Muscle of leg (tissue), 11 donors: ENCODE data around the gene DOHH. TPM values are rescaled to one million over a fixed set of nuclear protein-coding genes. Genes with fewer than 3 reads are reported as not detected.

Experiments
- DNase-seq: peaks from one replicate; pipeline ENCODE4 v3.0.0; 2013
- H3K27ac ChIP-seq: one replicate; pipeline ENCODE4 v1.5.1; 2013; ENCODE audit warnings: mild to moderate bottlenecking, low read length, control low read depth
- H3K27me3 ChIP-seq: one replicate; pipeline ENCODE4 v1.6.1; 2013; ENCODE audit warnings: low read length; ENCODE audit not compliant: control insufficient read depth, insufficient read depth
- H3K36me3 ChIP-seq: one replicate; pipeline ENCODE4 v1.6.1; 2013; ENCODE audit warnings: low read length; ENCODE audit not compliant: control insufficient read depth, insufficient read depth
- H3K4me1 ChIP-seq: one replicate; pipeline ENCODE4 v1.6.1; 2013; ENCODE audit warnings: low read length; ENCODE audit not compliant: control insufficient read depth, insufficient read depth
- H3K4me3 ChIP-seq: one replicate; pipeline ENCODE4 v1.5.1; 2013; ENCODE audit warnings: low read length, control low read depth
- H3K9me3 ChIP-seq: replicated peaks from 2 replicates; pipeline ENCODE4 v1.6.1; 2013; ENCODE audit warnings: low read depth, low read length; ENCODE audit not compliant: control insufficient read depth
- WGBS: methylation state at CpG from one replicate; pipeline ENCODE4 v1.1.5; 2013; ENCODE audit warnings: missing lambda C conversion rate; ENCODE audit not compliant: insufficient coverage; 5-methylcytosine and 5-hydroxymethylcytosine counted together
- polyA plus RNA-seq, 8 donors: library from polyadenylated mRNA; unstranded; fragments of 120-200 nt; gene quantifications; one replicate each; pipeline versions ENCODE4 v1.2.1 to v1.2.3, GENCODE V29; 2013; ENCODE audit warnings: inconsistent platforms in 1 of 8, low replicate concordance in 1 of 8; ENCODE audit not compliant: insufficient read length in 8 of 8, insufficient read depth in 1 of 8
- total RNA-seq: library from RNA; stranded (reverse); fragments of 120-200 nt; gene quantifications from one replicate; pipeline ENCODE4 v1.2.4, GENCODE V29; 2013

DOHH gene
- total and polyA plus RNA-seq, 9 donors: 6.4 to 10.6 (median 9.5) TPM

DNA sequence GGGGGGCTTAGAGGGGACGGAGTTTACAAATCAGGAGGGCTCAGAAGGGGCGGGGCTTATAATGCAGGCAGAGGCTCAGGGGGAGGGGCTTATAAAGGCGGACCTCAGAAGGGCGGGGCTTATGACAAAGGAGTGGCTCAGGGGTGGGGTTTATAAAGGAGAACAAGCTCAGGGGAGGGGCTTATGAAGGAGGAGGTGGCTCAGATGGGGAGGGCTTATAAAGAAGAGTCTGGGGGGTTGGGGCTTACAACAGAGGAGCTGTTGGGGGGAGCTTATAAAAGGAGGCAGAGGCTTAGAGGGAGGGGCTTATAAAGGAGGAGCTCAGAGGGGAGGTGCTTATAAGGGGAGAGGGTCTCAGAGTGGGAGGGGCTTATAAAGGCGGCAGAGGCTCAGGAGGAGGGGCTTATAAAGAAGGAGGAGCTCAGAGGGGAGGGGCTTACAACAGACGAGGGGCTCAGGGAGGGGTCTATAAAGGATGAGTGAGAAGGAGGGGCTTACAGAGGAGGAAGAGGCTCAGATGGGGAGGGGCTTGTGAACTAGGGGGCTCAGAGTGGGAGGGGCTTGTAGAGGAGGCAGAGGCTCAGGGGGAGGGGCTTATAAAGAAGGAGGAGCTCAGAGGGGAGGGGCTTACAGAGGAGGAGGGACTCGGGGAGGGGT lies 21.2 kb downstream of the DOHH start:
- H3K4me3 ChIP-seq: no peak overlapping the region
- H3K27ac ChIP-seq: no peak overlapping the region
- no peaks in the 10 kb centered on the region for H3K36me3 ChIP-seq
- H3K4me1 ChIP-seq: no peaks in the 10 kb centered on the region
- DNase-seq: no peak
- no peaks in the 10 kb centered on the region for H3K9me3 ChIP-seq
- H3K27me3 ChIP-seq: peaks cover 67% of the 10 kb centered on the region
- 28% methylated on average over 6 of the region's 7 CpGs for WGBS

GRCh38 chr19:3478409-3479176 lies 21.9 kb downstream of the DOHH start:
- Histone ChIP-seq H3K9me3 (no peaks in the 10 kb centered on the region), H3K27me3 (peaks cover 60% of the 10 kb centered on the region), H3K36me3 (no peaks in the 10 kb centered on the region), H3K4me1 (no peaks in the 10 kb centered on the region), H3K4me3 (no peak overlapping the region), H3K27ac (no peak overlapping the region)
- DNase-seq: no peak
- 39% methylated on average over 4 of the region's 27 CpGs for WGBS

- 80% methylated on average over 1 of the region's 2 CpGs for WGBS
- Histone ChIP-seq H3K27me3 (peaks cover 54% of the 10 kb centered on the region), H3K4me3 (no peak overlapping the region), H3K27ac (no peak overlapping the region), H3K4me1 (no peaks in the 10 kb centered on the region), H3K36me3 (no peaks in the 10 kb centered on the region), H3K9me3 (no peaks in the 10 kb centered on the region)
- DNase-seq: no peak
Measured at GRCh38 chr19:3477951-3478350, 22.5 kb downstream of the DOHH start.

- H3K9me3 ChIP-seq: no peaks in the 10 kb centered on the region
- H3K27me3 ChIP-seq: peaks cover 50% of the 10 kb centered on the region
- no peak overlapping the region for H3K4me3 ChIP-seq
- H3K27ac ChIP-seq: no peak overlapping the region
- DNase-seq: no peak
- H3K36me3 ChIP-seq: no peaks in the 10 kb centered on the region
- no peaks in the 10 kb centered on the region for H3K4me1 ChIP-seq
Measured at GRCh38 chr19:3477506-3477905, 23.0 kb downstream of the DOHH start.

DNA sequence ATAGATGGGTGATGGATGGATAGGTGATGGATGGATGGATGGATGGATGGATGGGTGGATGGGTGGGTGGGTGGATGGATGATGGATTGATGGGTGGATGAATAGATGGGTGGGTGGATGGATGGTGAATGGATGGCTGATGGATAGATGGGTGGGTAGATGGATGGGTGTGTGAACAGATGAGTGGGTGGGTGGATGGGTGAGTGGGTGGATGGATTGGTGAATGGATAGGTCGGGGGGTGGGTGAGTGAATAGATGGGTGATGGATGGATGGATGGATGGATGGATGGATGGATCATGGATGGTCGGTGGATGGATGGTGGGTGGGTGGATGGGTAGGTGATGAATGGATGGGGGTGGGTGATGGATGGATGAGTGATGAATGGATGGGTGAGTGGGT lies 23.6 kb downstream of the DOHH start:
- Histone ChIP-seq H3K4me3 (no peak overlapping the region), H3K27me3 (peaks cover 43% of the 10 kb centered on the region), H3K9me3 (no peaks in the 10 kb centered on the region), H3K27ac (no peak overlapping the region), H3K4me1 (peaks cover 2% of the 10 kb centered on the region), H3K36me3 (no peaks in the 10 kb centered on the region)
- no peak for DNase-seq
- 87% methylated on average over 2 of the region's 2 CpGs for WGBS

DNA sequence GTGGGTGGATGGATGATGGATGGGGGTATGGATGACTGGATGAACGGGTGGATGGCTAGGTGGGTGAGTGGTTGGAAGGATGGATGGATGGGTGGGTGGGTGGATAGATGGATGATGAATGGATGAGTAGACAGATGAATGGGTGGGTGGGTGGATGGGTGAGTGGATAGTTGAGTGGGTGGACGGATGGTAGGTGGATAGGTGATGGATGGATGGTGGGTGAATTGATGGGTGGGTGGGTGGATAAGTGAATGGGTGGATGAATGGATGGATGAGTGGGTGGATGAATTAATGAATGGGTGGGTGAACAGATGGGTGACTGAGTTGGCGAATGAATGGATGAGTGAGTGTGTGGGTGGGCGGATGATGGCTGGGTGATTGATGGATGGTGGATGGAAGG lies 25.0 kb downstream of the DOHH start:
- 85% methylated on average over 4 of the region's 4 CpGs for WGBS
- no peak overlapping the region for H3K27ac ChIP-seq
- DNase-seq: no peak
- peaks cover 2% of the 10 kb centered on the region for H3K4me1 ChIP-seq
- peaks cover 29% of the 10 kb centered on the region for H3K27me3 ChIP-seq
- no peaks in the 10 kb centered on the region for H3K36me3 ChIP-seq
- H3K9me3 ChIP-seq: no peaks in the 10 kb centered on the region
- H3K4me3 ChIP-seq: no peak overlapping the region

- Histone ChIP-seq H3K36me3 (no peaks in the 10 kb centered on the region), H3K4me1 (peaks cover 2% of the 10 kb centered on the region), H3K9me3 (no peaks in the 10 kb centered on the region), H3K4me3 (no peak overlapping the region), H3K27me3 (peaks cover 21% of the 10 kb centered on the region), H3K27ac (no peak overlapping the region)
- 86% methylated on average over 2 of the region's 2 CpGs for WGBS
- DNase-seq: no peak
Measured at GRCh38 chr19:3474614-3475013, 25.9 kb downstream of the DOHH start.

DNA sequence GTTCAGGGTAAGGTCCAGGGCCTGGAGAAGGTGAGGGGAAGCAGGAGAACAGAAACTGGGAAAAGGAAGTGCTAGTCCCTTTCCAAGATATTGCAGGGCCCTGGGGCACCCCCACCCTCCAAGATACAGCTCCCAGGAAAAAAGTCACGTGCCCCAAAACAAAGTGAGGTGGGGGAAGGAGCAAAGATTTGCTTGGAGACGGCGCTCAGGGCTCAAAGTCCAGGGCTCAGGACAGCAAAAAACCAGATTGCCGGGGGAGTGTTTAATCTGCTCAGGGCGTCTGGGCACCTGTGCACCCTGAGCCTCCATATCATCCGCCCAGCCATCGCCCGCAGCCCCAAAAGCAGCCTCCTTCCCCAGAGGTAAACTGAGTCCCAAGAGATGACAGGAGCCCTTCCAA lies 26.5 kb downstream of the DOHH start:
- peaks cover 2% of the 10 kb centered on the region for H3K4me1 ChIP-seq
- 87% methylated on average over 4 of the region's 8 CpGs for WGBS

DNA sequence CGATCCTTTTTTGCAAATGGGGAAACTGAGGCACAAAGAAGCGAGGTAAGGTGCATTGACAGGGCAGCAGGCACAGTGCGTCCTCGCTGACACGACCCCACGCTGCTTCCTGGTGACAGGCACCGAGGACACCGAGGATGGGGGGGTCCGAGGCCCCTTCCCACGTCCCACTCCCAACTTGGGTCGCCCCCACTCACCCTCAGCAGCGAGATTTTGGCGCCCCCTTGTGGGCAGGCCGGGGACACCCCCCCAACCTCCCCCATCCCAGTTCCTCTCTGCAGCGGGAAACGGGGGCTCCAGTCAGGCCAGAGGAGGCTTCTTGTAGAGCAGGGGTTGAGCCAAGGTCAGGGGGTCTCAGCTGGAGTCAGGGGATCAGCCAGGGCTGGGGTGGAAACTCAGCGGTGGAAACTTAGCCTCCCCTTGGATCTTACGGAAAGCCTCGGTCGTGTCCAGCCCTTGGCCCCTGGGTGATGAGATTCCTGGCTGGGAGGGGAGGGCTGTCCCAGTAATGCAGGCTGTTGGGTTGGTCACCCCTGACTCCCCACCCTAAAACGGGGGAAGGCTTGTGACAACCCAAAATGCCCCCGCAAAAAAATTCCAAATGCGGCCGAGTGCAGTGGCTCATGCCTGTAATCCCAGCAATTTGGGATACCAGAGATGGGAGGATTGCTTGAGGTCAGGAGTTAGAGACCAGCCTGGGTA lies 28.4 kb downstream of the DOHH start:
- Histone ChIP-seq H3K4me3 (no peak overlapping the region), H3K9me3 (peaks cover 5% of the 10 kb centered on the region), H3K27me3 (peaks cover 2% of the 10 kb centered on the region), H3K4me1 (peaks cover 2% of the 10 kb centered on the region), H3K27ac (no peak overlapping the region), H3K36me3 (peaks cover 4% of the 10 kb centered on the region)
- DNase-seq: no peak
- 60% methylated on average over 6 of the region's 24 CpGs for WGBS

More for the DNA sequence above, 26.5 kb downstream of the DOHH start:
- peaks cover 15% of the 10 kb centered on the region for H3K27me3 ChIP-seq
- H3K9me3 ChIP-seq: no peaks in the 10 kb centered on the region
- H3K4me3 ChIP-seq: no peak overlapping the region
- H3K36me3 ChIP-seq: no peaks in the 10 kb centered on the region
- no peak for DNase-seq
- no peak overlapping the region for H3K27ac ChIP-seq

- no peak overlapping the region for H3K27ac ChIP-seq
- no peak overlapping the region for H3K4me3 ChIP-seq
- H3K9me3 ChIP-seq: peaks cover 5% of the 10 kb centered on the region
- H3K36me3 ChIP-seq: peaks cover 10% of the 10 kb centered on the region
- no peak for DNase-seq
- peaks cover 2% of the 10 kb centered on the region for H3K27me3 ChIP-seq
- peaks cover 2% of the 10 kb centered on the region for H3K4me1 ChIP-seq
- WGBS: 49% methylated on average over 8 of the region's 11 CpGs
Measured at GRCh38 chr19:3470500-3471128, 29.9 kb downstream of the DOHH start.
